ENCODE data around the gene CPED1. TPM values are rescaled to one million over a fixed set of nuclear protein-coding genes. Genes with fewer than 3 reads are reported as not detected.

CPED1 gene
- total RNA-seq, 2 experiments from 2014 or later = not detected

DNA sequence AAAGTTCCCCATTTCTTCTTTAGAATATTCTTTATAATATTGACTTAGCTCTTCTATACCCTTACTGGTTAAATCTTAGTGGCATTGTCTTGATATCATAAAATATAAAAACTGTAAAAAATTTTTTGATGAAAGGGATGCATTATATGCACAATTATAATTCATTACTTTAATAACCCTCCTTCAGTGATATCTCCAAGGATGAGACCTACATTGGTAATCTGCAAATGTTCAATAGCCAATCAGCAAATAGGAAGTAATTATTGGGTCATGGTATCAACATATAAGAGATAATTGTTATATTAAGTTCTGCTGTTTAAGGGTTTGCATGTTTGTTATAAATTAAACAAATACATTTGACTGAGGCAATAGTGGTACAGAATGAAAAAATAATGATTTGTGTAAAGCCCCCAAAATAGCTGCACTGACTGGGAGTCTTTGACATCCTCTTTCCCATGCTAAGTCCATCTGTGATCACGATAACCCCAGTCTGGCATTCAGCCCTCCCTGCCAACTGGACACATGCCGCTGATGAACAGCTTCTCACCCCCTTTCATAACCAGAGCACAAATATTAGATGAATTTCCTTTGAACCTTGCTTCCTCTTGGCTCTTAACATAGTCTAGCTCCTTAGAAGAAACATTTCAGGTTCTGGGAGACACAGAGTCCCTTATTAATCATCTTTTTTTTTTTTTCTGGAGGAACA lies 169.5 kb downstream of the CPED1 start:
- no peak overlapping the region for H3K27ac Mint-ChIP-seq
- peaks cover 12% of the 10 kb centered on the region for H3K27me3 Mint-ChIP-seq (ENCODE audit: low read depth)
- no peak overlapping the region for H3K4me3 Mint-ChIP-seq
- H3K36me3 Mint-ChIP-seq (ENCODE audit: low read depth) = no peaks in the 10 kb centered on the region
- intact Hi-C loops (cut with micrococcal nuclease) = no loop called here
- CTCF ChIA-PET = no interaction called here
- H3K9me3 Mint-ChIP-seq = no peaks in the 10 kb centered on the region
- no peaks in the 10 kb centered on the region for H3K4me1 Mint-ChIP-seq (ENCODE audit: low read depth)
- no peak for DNase-seq

DNA sequence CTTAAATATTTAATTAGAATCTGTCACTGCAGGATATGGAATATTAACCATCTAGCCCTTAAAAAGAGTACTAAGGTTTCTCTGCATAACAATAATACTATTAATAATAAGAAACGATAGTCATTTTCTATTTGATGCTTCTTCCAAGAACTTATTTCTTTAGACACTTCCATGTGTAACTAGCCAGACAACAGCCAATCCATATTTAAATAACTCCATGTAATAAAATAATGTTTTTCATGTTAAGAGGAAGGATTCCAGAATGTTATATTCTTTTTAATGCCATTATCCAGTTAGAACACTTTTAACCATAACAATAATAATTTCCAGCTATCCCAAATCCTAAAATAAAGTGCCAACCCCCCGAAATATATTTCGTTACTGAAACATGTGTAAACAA lies 170.2 kb downstream of the CPED1 start:
- H3K27me3 Mint-ChIP-seq (ENCODE audit: low read depth) = peaks cover 12% of the 10 kb centered on the region

DNA sequence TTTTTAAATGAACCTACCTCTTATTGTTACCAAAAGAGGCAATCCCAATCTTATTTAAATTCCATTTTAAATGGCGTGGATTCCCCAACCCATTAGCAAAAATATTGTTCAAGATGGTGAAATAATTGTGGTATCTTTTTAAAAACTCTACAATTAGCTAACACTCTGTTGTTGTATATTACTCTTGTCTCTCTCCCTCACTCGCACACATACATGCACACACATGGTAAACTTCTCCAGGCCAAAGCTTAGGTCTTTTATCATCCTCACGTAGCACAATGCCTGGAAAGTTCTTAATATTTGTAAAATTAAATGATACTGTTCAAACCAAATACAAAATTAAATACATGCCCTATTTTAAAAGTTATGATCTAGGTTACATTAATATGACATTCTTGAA lies 171.0 kb downstream of the CPED1 start:
- intact Hi-C loops (cut with micrococcal nuclease) = no loop called here
- Mint-ChIP-seq H3K27ac (no peak overlapping the region), H3K4me1 (ENCODE audit: low read depth) (no peaks in the 10 kb centered on the region), H3K4me3 (no peak overlapping the region), H3K27me3 (ENCODE audit: low read depth) (peaks cover 12% of the 10 kb centered on the region), H3K9me3 (no peaks in the 10 kb centered on the region), H3K36me3 (ENCODE audit: low read depth) (no peaks in the 10 kb centered on the region)
- DNase-seq = no peak
- CTCF ChIA-PET = no interaction called here

More for the DNA sequence above, 170.2 kb downstream of the CPED1 start:
- intact Hi-C loops (cut with micrococcal nuclease) = no loop called here
- H3K4me3 Mint-ChIP-seq = no peak overlapping the region
- no peaks in the 10 kb centered on the region for H3K36me3 Mint-ChIP-seq (ENCODE audit: low read depth)
- H3K27ac Mint-ChIP-seq = no peak overlapping the region
- H3K9me3 Mint-ChIP-seq = no peaks in the 10 kb centered on the region
- no peak for DNase-seq
- no peaks in the 10 kb centered on the region for H3K4me1 Mint-ChIP-seq (ENCODE audit: low read depth)
- CTCF ChIA-PET = no interaction called here

DNA sequence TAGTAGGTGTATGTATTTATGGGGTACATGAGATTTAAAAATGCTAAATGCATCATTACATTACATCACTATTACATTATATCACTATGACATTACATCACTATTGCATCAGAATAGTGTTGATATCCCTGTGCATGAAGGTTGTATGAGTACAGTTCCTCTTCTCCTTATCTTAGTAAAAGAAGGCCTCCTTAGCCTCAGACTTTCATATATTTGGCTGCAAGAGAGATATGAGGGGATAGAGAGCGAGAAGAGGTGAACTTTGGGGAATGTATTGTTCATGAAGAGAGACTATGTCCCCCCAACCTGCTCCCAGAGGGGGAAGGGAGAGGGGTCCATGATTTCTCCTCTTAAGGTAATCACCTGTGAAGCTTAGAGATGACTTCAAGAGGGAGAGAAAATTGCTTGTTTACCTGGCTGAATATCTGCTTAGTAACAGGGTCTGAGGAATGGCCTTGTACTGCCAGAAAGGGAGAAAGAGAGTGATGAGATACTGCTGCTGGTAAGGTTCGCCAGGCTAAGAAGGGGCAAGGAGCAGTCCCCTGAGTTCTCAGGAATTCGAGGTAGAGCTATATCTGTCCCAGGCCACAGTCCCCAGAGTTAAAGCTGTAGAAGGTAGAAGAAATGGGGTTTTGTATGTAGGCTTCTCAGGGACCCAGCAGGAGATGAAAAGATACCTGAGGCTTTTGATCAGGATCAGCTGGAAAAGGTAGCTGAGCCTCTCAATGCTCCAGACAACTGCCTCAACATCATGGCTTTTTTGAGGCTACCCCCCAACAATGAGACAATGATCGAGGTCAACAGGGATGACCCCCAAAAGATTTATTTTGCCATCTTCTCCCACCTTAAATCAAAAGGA lies 171.9 kb downstream of the CPED1 start:
- intact Hi-C loops (cut with micrococcal nuclease) = no loop called here
- H3K4me3 Mint-ChIP-seq = no peak overlapping the region
- CTCF ChIA-PET = interaction anchor here (0.6 kb wide), 1 partner anchor 108 kb away, joined by 3 read pairs; no protein-coding TSS in a partner anchor
- no peaks in the 10 kb centered on the region for H3K9me3 Mint-ChIP-seq
- no peaks in the 10 kb centered on the region for H3K36me3 Mint-ChIP-seq (ENCODE audit: low read depth)
- DNase-seq = no peak
- H3K4me1 Mint-ChIP-seq (ENCODE audit: low read depth) = no peaks in the 10 kb centered on the region
- H3K27ac Mint-ChIP-seq = no peak overlapping the region
- peaks cover 12% of the 10 kb centered on the region for H3K27me3 Mint-ChIP-seq (ENCODE audit: low read depth)

GRCh38 chr7:121163699-121164098 lies 175.2 kb downstream of the CPED1 start:
- DNase-seq = no peak
- no peaks in the 10 kb centered on the region for H3K9me3 Mint-ChIP-seq
- intact Hi-C loops (cut with micrococcal nuclease) = no loop called here
- no peak overlapping the region for H3K27ac Mint-ChIP-seq
- no peaks in the 10 kb centered on the region for H3K36me3 Mint-ChIP-seq (ENCODE audit: low read depth)
- H3K27me3 Mint-ChIP-seq (ENCODE audit: low read depth) = peaks cover 9% of the 10 kb centered on the region
- CTCF ChIA-PET = interaction anchor here (1.5 kb wide), 1 partner anchor 23 kb away, joined by 3 read pairs; no protein-coding TSS in a partner anchor
- H3K4me1 Mint-ChIP-seq (ENCODE audit: low read depth) = no peaks in the 10 kb centered on the region
- H3K4me3 Mint-ChIP-seq = no peak overlapping the region

- Mint-ChIP-seq H3K4me1 (ENCODE audit: low read depth) (no peaks in the 10 kb centered on the region), H3K9me3 (no peaks in the 10 kb centered on the region), H3K27me3 (ENCODE audit: low read depth) (peaks cover 9% of the 10 kb centered on the region), H3K27ac (no peak overlapping the region), H3K4me3 (no peak overlapping the region), H3K36me3 (ENCODE audit: low read depth) (no peaks in the 10 kb centered on the region)
- CTCF ChIA-PET = no interaction called here
- no peak for DNase-seq
- intact Hi-C loops (cut with micrococcal nuclease) = no loop called here
Observed at GRCh38 chr7:121164247-121164646, 175.7 kb downstream of the CPED1 start.

DNA sequence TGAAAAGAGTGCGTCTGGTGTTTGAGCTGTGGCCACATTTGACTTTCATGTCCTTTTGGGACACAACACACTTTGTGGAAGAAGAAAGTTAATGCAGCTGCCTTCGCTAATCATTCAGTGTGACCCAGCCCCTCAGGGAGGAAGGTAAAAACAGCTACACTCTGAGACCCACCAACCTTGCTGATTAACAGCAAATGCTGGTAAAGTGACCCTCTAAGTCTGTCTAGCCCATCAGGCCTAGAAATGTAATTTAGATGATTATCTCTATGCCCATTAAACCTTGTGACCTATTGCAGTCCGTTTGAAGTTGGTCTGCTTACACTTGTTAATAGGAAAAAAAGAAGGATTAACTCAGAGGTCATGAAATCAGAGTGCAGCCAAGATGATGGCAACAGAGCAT lies 178.4 kb downstream of the CPED1 start:
- no peak overlapping the region for H3K27ac Mint-ChIP-seq
- no peaks in the 10 kb centered on the region for H3K4me1 Mint-ChIP-seq (ENCODE audit: low read depth)
- H3K36me3 Mint-ChIP-seq (ENCODE audit: low read depth) = no peaks in the 10 kb centered on the region
- peaks cover 7% of the 10 kb centered on the region for H3K27me3 Mint-ChIP-seq (ENCODE audit: low read depth)
- no peak overlapping the region for H3K4me3 Mint-ChIP-seq
- CTCF ChIA-PET = no interaction called here
- H3K9me3 Mint-ChIP-seq = no peaks in the 10 kb centered on the region
- no peak for DNase-seq
- intact Hi-C loops (cut with micrococcal nuclease) = no loop called here

DNA sequence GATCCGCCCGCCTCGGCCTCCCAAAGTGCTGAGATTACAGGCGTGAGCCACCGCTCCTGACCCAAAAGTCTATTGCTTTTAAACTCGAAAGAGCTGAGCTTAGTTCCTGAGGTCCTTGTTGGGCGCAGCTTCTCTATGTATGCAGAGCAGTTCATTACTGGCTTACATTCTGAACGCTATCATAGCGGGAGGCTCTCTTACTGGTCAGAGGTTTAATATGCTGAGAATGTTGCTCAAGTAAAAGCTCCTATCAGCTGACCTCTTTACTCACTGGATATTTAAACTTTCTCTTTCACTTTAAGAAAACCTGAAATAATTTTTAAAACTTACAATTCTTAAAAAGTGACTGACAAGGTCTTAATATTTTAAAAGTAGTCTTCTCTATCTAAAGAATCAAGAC lies 179.5 kb downstream of the CPED1 start:
- no peak overlapping the region for H3K4me3 Mint-ChIP-seq
- no peaks in the 10 kb centered on the region for H3K4me1 Mint-ChIP-seq (ENCODE audit: low read depth)
- no peak for DNase-seq
- H3K27ac Mint-ChIP-seq = no peak overlapping the region
- CTCF ChIA-PET = no interaction called here
- H3K9me3 Mint-ChIP-seq = no peaks in the 10 kb centered on the region
- peaks cover 6% of the 10 kb centered on the region for H3K27me3 Mint-ChIP-seq (ENCODE audit: low read depth)
- no peaks in the 10 kb centered on the region for H3K36me3 Mint-ChIP-seq (ENCODE audit: low read depth)
- intact Hi-C loops (cut with micrococcal nuclease) = no loop called here

DNA sequence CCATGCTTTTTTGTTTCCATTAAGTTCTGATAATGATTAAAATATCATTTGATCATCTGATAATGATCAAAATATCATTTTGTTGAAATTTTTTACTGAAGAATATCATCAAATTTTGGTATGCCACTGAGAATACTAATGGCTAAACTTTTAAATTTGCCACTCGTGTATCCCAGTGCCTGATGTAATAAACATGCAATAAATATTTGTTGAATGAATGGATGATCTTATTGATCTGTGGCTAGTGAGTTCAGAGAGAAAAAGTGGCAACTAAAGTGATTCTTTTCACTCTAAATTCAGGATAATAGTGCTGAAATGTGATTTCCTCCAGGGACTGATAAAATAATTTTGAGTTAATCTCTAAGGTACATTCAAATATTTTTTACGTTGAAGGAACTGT lies 181.0 kb downstream of the CPED1 start:
- Mint-ChIP-seq H3K27ac (no peak overlapping the region), H3K4me3 (no peak overlapping the region), H3K9me3 (no peaks in the 10 kb centered on the region), H3K27me3 (ENCODE audit: low read depth) (peaks cover 8% of the 10 kb centered on the region), H3K4me1 (ENCODE audit: low read depth) (no peaks in the 10 kb centered on the region), H3K36me3 (ENCODE audit: low read depth) (no peaks in the 10 kb centered on the region)
- no peak for DNase-seq
- CTCF ChIA-PET = no interaction called here
- intact Hi-C loops (cut with micrococcal nuclease) = no loop called here

GRCh38 chr7:121172484-121172883 lies 184.0 kb downstream of the CPED1 start:
- Mint-ChIP-seq H3K27me3 (ENCODE audit: low read depth) (peaks cover 17% of the 10 kb centered on the region), H3K4me1 (ENCODE audit: low read depth) (no peaks in the 10 kb centered on the region), H3K4me3 (no peak overlapping the region), H3K36me3 (ENCODE audit: low read depth) (no peaks in the 10 kb centered on the region), H3K9me3 (no peaks in the 10 kb centered on the region), H3K27ac (no peak overlapping the region)
- CTCF ChIA-PET = no interaction called here
- no peak for DNase-seq
- intact Hi-C loops (cut with micrococcal nuclease) = no loop called here

DNA sequence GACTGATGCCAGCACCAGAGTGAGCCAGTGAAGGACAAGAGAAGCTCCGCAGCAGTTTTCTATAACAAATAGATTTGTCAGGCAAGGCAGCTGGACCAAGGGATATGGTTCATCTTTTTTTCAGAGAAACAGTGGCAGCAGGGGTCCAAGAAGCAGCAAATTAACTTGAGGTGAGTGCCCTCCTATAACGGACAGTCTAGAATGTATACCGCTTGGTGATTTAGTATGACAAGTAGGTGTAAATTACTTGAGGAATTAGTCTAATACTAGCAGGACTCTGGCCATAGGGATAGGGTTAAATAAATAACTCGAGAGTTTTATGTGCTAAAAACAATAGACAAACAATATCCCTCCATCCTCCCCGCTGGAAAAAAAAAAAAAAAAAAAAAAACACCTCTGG lies 187.3 kb downstream of the CPED1 start:
- intact Hi-C loops (cut with micrococcal nuclease) = no loop called here
- Mint-ChIP-seq H3K36me3 (ENCODE audit: low read depth) (no peaks in the 10 kb centered on the region), H3K27me3 (ENCODE audit: low read depth) (peaks cover 14% of the 10 kb centered on the region), H3K4me1 (ENCODE audit: low read depth) (no peaks in the 10 kb centered on the region), H3K4me3 (no peak overlapping the region), H3K9me3 (no peaks in the 10 kb centered on the region), H3K27ac (no peak overlapping the region)
- DNase-seq = no peak
- CTCF ChIA-PET = no interaction called here

- Mint-ChIP-seq H3K27ac (no peak overlapping the region), H3K27me3 (ENCODE audit: low read depth) (peaks cover 14% of the 10 kb centered on the region), H3K4me3 (no peak overlapping the region), H3K9me3 (no peaks in the 10 kb centered on the region), H3K4me1 (ENCODE audit: low read depth) (no peaks in the 10 kb centered on the region), H3K36me3 (ENCODE audit: low read depth) (no peaks in the 10 kb centered on the region)
- CTCF ChIA-PET = no interaction called here
- DNase-seq = no peak
- intact Hi-C loops (cut with micrococcal nuclease) = no loop called here
Observed at GRCh38 chr7:121178452-121178851, 189.9 kb downstream of the CPED1 start.

Measured in activated naive CD4-positive, alpha-beta T cell treated with anti-CD3 and anti-CD28 coated beads for 36 hours (primary cell).